Neural progenitor cell (in vitro differentiated cells): ENCODE data around the gene KLF13. TPM values are rescaled to one million over a fixed set of nuclear protein-coding genes. Genes with fewer than 3 reads are reported as not detected.

Experiments
- DNase-seq: peaks from one replicate; pipeline ENCODE4 v3.0.0-alpha.2; 2016; ENCODE audit warnings: low spot score
- H2AFZ ChIP-seq: fragments of 200-600 bp; sonication (generic); replicated peaks from 2 replicates; pipeline ENCODE4 v1.6.1; 2016; ENCODE audit warnings: antibody characterized with exemption
- H3F3A ChIP-seq: fragments of 200-600 bp; sonication (generic); 2 replicates; pipeline ENCODE4 v1.6.1; 2016; ENCODE audit warnings: antibody characterized with exemption, low read depth
- H3K27ac ChIP-seq: fragments of 200-600 bp; sonication (generic); 2 replicates; pipeline ENCODE4 v1.5.1; 2016; ENCODE audit warnings: mild to moderate bottlenecking
- H3K27me3 ChIP-seq: fragments of 200-600 bp; sonication (generic); 2 replicates; pipeline ENCODE4 v1.6.1; 2016; ENCODE audit warnings: mild to moderate bottlenecking, moderate library complexity
- H3K36me3 ChIP-seq: fragments of 200-600 bp; sonication (generic); 2 replicates; pipeline ENCODE4 v1.5.1; 2016
- H3K4me1 ChIP-seq: fragments of 200-600 bp; sonication (generic); 2 replicates; pipeline ENCODE4 v1.6.1; 2016; ENCODE audit warnings: mixed run types
- H3K4me2 ChIP-seq: fragments of 200-600 bp; sonication (generic); 2 replicates; pipeline ENCODE4 v1.6.1; 2016
- H3K4me3 ChIP-seq: fragments of 200-600 bp; sonication (generic); 2 replicates; pipeline ENCODE4 v1.5.1; 2016
- H3K79me2 ChIP-seq: fragments of 200-600 bp; sonication (generic); 2 replicates; pipeline ENCODE4 v1.6.1; 2016; ENCODE audit warnings: low read depth
- H3K9ac ChIP-seq: fragments of 200-600 bp; sonication (generic); 2 replicates; pipeline ENCODE4 v1.6.1; 2016
- H3K9me3 ChIP-seq: fragments of 200-600 bp; sonication (generic); 2 replicates; pipeline ENCODE4 v1.5.1; 2016; ENCODE audit warnings: low read depth
- H4K20me1 ChIP-seq: fragments of 200-600 bp; sonication (generic); 2 replicates; pipeline ENCODE4 v1.6.1; 2016; ENCODE audit warnings: low read depth
- H3K27ac Mint-ChIP-seq: 3 replicates; pipeline ENCODE4 v1.8.0; 2021; ENCODE audit warnings: mixed read lengths
- H3K27me3 Mint-ChIP-seq: 2 replicates; pipeline ENCODE4 v1.8.0; 2022; ENCODE audit warnings: low read depth, mild to moderate bottlenecking, inconsistent platforms, moderate library complexity, mixed read lengths; ENCODE audit not compliant: insufficient read depth
- H3K36me3 Mint-ChIP-seq: 3 replicates; pipeline ENCODE4 v1.8.0; 2021; ENCODE audit warnings: mixed read lengths
- H3K4me1 Mint-ChIP-seq: 3 replicates; pipeline ENCODE4 v1.8.0; 2021; ENCODE audit warnings: mixed read lengths
- H3K4me3 Mint-ChIP-seq: 3 replicates; pipeline ENCODE4 v1.8.0; 2021; ENCODE audit warnings: mild to moderate bottlenecking, moderate library complexity, mixed read lengths
- H3K9me3 Mint-ChIP-seq: 3 replicates; pipeline ENCODE4 v1.8.0; 2020; ENCODE audit warnings: mixed read lengths
- EZH2 ChIP-seq: fragments of 200-600 bp; sonication (generic); IDR thresholded peaks from 2 replicates; pipeline ENCODE4 v1.6.1; 2017; ENCODE audit warnings: antibody characterized with exemption, mild to moderate bottlenecking, moderate library complexity
- EZH2phosphoT487 ChIP-seq: fragments of 200-600 bp; sonication (generic); IDR thresholded peaks from 2 replicates; pipeline ENCODE4 v1.6.1; 2017; ENCODE audit warnings: antibody characterized with exemption
- total RNA-seq: library from RNA; depleted of rRNA; stranded (reverse); fragments of >200 nt; gene quantifications from 2 replicates; pipeline ENCODE4 v1.2.3, GENCODE V29; 2015; ENCODE audit warnings: low replicate concordance
- TF ChIP-seq, protein P1 (sequence below): fragments of 200-600 bp; sonication (generic); IDR thresholded peaks from 2 replicates; pipeline ENCODE4 v1.5.1; 2017; ENCODE audit warnings: antibody characterized with exemption, mild to moderate bottlenecking

The KLF13 gene
- total RNA-seq, 1 donor from 2014 or later = 11.9 TPM

DNA sequence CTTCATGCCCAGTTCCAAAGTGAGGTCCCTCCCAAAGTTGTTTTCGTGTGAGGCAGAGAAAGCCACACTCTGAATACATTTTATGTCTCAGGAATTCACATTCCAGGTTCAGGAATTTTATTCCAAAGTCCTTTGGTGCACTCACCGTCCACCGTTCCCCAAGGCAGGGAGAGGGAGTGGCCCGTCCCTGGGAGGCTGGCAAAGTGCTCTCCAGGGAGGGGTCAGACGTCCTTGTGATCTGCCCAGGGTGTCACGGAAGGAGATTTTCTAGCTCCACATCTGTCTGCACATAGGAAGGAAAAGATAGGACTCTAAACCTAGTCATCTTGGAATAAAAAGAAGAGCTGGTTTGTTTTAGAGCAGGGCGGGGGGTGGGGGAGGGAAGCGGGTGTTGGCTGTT lies 47.9 kb downstream of the KLF13 start:
- H3F3A ChIP-seq = no peaks in the 10 kb centered on the region
- no peak overlapping the region for H3K4me3 ChIP-seq
- DNase-seq = no peak
- no peak overlapping the region for H3K9ac ChIP-seq
- Mint-ChIP-seq H3K36me3 (peaks cover 20% of the 10 kb centered on the region), H3K9me3 (peaks cover 8% of the 10 kb centered on the region), H3K27ac (no peak overlapping the region), H3K27me3 (peaks cover 4% of the 10 kb centered on the region), H3K4me1 (peaks cover 4% of the 10 kb centered on the region), H3K4me3 (no peak overlapping the region)
- H2AFZ ChIP-seq = no peak overlapping the region
- peaks cover 5% of the 10 kb centered on the region for H4K20me1 ChIP-seq
- H3K27ac ChIP-seq = no peak overlapping the region
- no peaks in the 10 kb centered on the region for H3K27me3 ChIP-seq
- no peaks in the 10 kb centered on the region for H3K9me3 ChIP-seq
- H3K4me1 ChIP-seq = peaks cover 9% of the 10 kb centered on the region
- H3K36me3 ChIP-seq = no peaks in the 10 kb centered on the region
- H3K79me2 ChIP-seq = no peaks in the 10 kb centered on the region
- TF ChIP-seq EZH2phosphoT487 = no peak
- no peak overlapping the region for H3K4me2 ChIP-seq

DNA sequence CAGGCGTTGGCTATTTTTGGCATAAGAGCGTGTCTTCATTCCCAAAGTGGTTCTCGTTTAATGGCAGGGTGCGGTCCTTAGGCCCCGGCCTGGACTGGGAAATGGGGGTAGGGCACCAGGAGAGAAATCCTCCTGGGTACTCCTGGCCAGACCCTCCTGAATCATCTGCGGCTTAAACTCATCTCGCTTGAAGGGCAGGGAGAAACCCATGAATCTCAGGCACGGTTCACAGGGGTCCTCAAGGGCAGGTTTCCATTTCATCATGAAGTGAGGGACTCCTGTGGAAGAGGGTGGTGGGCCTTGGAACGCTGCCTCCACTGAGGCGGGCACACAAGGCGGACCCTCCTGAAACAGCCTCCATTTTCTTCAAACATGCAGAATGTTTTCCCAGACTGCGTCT lies 48.4 kb downstream of the KLF13 start:
- Histone ChIP-seq H3K79me2 (no peaks in the 10 kb centered on the region), H3K9me3 (no peaks in the 10 kb centered on the region), H4K20me1 (peaks cover 5% of the 10 kb centered on the region), H3K27ac (no peak overlapping the region), H3K9ac (no peak overlapping the region), H3K4me1 (peaks cover 9% of the 10 kb centered on the region), H3K4me2 (no peak overlapping the region), H3F3A (no peaks in the 10 kb centered on the region), H2AFZ (no peak overlapping the region), H3K27me3 (no peaks in the 10 kb centered on the region), H3K4me3 (no peak overlapping the region), H3K36me3 (no peaks in the 10 kb centered on the region)
- peaks cover 4% of the 10 kb centered on the region for H3K9me3 Mint-ChIP-seq
- peaks cover 4% of the 10 kb centered on the region for H3K4me1 Mint-ChIP-seq
- TF ChIP-seq EZH2phosphoT487 = no peak
- TF ChIP-seq, protein P1, sequence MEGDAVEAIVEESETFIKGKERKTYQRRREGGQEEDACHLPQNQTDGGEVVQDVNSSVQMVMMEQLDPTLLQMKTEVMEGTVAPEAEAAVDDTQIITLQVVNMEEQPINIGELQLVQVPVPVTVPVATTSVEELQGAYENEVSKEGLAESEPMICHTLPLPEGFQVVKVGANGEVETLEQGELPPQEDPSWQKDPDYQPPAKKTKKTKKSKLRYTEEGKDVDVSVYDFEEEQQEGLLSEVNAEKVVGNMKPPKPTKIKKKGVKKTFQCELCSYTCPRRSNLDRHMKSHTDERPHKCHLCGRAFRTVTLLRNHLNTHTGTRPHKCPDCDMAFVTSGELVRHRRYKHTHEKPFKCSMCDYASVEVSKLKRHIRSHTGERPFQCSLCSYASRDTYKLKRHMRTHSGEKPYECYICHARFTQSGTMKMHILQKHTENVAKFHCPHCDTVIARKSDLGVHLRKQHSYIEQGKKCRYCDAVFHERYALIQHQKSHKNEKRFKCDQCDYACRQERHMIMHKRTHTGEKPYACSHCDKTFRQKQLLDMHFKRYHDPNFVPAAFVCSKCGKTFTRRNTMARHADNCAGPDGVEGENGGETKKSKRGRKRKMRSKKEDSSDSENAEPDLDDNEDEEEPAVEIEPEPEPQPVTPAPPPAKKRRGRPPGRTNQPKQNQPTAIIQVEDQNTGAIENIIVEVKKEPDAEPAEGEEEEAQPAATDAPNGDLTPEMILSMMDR = no peak
- TF ChIP-seq EZH2 = no peak
- DNase-seq = no peak
- no peak overlapping the region for H3K4me3 Mint-ChIP-seq
- peaks cover 4% of the 10 kb centered on the region for H3K27me3 Mint-ChIP-seq
- peaks cover 20% of the 10 kb centered on the region for H3K36me3 Mint-ChIP-seq
- H3K27ac Mint-ChIP-seq = no peak overlapping the region

DNA sequence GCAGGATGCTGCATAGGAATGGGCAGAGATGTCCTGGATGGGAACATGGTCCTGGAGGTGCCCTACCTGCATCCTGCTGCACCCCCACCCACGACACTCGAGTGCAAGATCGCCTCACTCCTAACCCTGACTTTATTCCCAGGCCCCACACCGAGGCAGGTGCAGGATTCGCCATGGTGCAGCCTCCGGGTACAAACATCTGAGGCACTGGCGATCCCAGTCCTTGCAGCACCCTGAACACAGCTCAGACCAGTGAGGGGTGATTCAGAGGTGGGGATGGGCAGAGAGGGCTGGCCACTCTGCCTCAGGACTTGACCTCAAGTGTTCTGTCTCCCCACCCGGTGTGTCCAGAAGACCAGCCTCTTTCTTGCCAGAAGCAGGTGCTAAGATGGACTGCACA lies 49.1 kb downstream of the KLF13 start:
- H3F3A ChIP-seq = no peaks in the 10 kb centered on the region
- H3K4me3 ChIP-seq = no peak overlapping the region
- no peaks in the 10 kb centered on the region for H3K79me2 ChIP-seq
- no peak overlapping the region for H3K9ac ChIP-seq
- H3K9me3 ChIP-seq = no peaks in the 10 kb centered on the region
- peaks cover 9% of the 10 kb centered on the region for H3K4me1 ChIP-seq
- H4K20me1 ChIP-seq = peaks cover 5% of the 10 kb centered on the region
- TF ChIP-seq, protein P1 = no peak
- no peak for TF ChIP-seq EZH2phosphoT487
- no peak for TF ChIP-seq EZH2
- no peak overlapping the region for H2AFZ ChIP-seq
- no peaks in the 10 kb centered on the region for H3K36me3 ChIP-seq
- no peak overlapping the region for H3K27ac ChIP-seq
- DNase-seq = no peak
- peaks cover 4% of the 10 kb centered on the region for H3K4me1 Mint-ChIP-seq
- peaks cover 20% of the 10 kb centered on the region for H3K36me3 Mint-ChIP-seq
- no peaks in the 10 kb centered on the region for H3K27me3 ChIP-seq
- H3K4me2 ChIP-seq = no peak overlapping the region
- H3K9me3 Mint-ChIP-seq = peaks cover under 1% of the 10 kb centered on the region
- no peak overlapping the region for H3K27ac Mint-ChIP-seq
- no peak overlapping the region for H3K4me3 Mint-ChIP-seq
- peaks cover 3% of the 10 kb centered on the region for H3K27me3 Mint-ChIP-seq

DNA sequence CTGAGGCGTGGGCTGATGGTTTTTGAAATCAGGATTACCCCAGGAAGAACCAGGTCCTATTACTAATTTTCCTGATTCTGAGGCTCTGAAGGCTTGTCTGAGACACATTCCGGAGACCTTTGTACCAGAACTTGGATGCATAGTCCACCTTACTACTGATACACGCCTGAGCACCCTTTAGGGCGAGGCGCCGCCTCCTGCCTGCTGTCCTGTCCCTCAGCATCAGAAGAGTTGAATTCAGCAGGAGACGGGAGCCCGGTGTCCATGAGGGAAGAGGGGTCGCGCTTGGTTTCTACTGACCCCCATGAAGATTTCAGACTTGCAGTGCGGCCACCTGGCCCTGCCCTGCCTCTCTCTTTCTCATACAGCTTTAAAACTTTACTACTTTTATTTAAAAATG lies 49.9 kb downstream of the KLF13 start:
- Mint-ChIP-seq H3K36me3 (peaks cover 24% of the 10 kb centered on the region), H3K27me3 (peaks cover 5% of the 10 kb centered on the region), H3K4me3 (no peak overlapping the region), H3K27ac (no peak overlapping the region), H3K9me3 (peaks cover 4% of the 10 kb centered on the region), H3K4me1 (peaks cover 4% of the 10 kb centered on the region)
- Histone ChIP-seq H2AFZ (no peak overlapping the region), H3K9ac (no peak overlapping the region), H3K27ac (no peak overlapping the region), H3F3A (no peaks in the 10 kb centered on the region), H3K27me3 (no peaks in the 10 kb centered on the region), H3K4me2 (no peak overlapping the region), H3K4me1 (peaks cover 9% of the 10 kb centered on the region), H3K79me2 (no peaks in the 10 kb centered on the region), H3K4me3 (no peak overlapping the region), H3K36me3 (no peaks in the 10 kb centered on the region), H4K20me1 (peaks cover 5% of the 10 kb centered on the region), H3K9me3 (no peaks in the 10 kb centered on the region)
- DNase-seq = no peak
- TF ChIP-seq, protein P1 = no peak
- no peak for TF ChIP-seq EZH2
- TF ChIP-seq EZH2phosphoT487 = no peak
